Ramos (cell line): ENCODE results near the gene PHC3.
"Not testable (repeated sequence)": the region's sequence is repeated elsewhere in the genome, so short reads cannot be mapped to it uniquely, and the experiment has no call there.

Experiments used
- in situ Hi-C: fragments of 300-500 bp; cut with MboI; formaldehyde crosslinking; loops from one replicate; pipeline ENCODE4 v1.14.3; 2022; ENCODE audit warnings: low sequenced_read_pairs; ENCODE audit not compliant: unreplicated experiment

PHC3 gene

DNA sequence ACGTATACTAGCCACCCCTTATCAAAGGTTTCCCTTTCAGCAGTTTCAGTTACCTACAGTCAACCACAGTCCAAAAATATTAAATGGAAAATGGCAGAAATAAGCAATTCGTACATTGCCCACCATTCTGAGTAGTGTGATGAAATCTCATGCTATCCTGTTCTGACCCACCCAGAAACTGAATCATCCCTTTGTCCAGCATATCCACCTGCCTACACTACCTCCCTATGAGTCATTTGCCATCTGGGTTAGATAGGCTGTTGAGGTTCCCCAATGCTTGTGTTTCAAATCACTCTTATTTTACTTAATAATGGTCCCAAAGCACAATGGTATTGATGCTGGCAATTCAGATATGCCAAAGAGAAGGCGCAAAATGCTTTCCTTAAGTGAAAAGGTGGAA lies 15.3 kb upstream of the PHC3 start:
- in situ Hi-C loops: no loop called here

DNA sequence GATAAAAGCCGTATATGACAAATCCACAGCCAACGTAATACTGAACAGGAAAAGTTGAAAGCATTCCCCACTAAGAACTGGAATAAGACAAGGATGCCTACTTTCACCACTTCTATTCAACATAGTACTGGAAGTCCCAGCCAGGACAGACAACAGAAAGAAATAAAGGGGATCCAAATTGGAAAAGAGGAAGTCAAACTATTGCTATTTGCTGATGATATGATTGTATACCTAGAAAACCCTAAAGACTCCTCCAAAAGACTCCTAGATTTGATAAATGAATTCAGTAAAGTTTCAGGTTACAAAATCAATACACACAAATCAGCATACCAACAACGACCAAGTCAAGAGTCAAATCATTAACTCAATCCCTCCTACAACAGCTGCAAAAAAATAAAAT lies 14.2 kb upstream of the PHC3 start:
- in situ Hi-C loops: not testable (repeated sequence)

DNA sequence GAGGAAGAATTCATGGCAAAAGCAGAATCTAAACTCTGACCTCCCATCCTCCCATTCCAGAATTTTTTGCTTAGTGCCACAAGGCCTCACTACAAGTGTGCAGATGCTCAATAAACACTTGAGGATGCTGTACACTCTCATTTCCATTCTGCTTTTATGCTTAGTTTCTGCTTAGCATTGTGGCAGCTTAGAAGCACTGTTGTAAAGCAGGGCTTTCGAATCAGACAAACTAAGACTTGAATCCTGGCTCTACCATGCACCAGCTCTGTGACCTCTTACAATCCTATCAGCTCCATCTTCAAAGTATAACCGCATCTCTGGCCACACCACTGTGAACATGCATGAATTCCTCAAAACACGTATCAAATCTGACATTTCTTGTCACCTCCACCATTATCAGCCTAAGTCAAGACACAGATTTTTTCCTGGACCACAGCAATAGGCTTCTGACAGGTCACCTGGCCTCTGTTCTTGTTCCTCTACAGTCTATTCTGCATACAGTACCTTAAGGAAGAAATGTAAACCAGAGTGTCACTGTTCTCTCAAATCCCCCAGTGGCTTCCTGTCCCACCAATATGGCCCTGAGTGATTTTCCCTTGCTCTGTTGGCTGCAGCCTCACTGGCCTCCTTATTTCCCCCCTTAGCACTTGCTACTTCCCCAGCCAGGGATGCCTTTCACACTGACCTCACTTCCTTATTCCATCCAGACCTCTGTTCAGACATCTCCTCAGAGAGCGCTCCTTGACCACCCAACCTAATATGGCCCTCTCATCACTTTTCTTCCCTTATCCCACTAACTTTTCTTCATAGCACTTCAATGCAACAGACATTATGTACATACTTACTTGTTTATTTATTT lies 8.1 kb upstream of the PHC3 start:
- in situ Hi-C loops: no loop called here

DNA sequence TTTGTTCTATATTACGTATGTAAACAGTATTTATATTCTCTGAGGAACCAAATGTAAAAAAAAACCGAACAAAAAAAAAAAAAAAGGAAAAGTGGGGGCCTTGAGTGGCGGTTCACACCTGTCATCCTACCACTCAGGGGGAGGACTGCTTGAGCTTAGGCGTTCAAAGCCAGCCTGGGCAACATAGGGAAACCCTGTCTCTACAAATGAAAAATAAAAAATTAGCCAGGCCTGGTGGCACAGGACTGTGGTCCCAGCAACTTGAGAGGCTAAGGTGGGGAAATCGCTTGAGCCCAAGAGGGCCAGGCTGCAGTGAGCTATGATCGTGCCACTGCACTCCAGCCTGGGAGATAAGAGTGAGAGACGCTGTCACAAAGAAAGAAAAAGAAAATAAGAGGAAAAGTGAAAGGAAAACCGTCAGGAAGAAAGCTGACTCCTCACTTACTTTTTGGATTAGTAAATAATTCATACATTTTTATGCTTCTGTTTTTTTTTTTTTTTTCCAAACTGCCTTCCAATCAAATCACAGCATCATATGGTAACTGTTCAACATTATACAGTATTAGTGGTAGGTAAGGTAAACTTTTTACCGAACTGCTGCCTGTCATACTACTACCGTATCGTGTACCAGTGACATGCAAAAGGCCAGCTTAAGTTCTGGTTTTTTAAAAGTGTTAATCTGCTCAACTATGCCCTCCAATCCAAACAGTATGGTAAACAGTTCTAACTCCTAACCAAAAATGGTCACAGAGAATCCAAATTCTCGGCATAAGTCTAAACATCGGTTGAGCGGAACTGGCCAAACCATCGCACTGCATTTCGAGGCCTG lies 1.2 kb downstream of the PHC3 start:
- in situ Hi-C loops: no loop called here

DNA sequence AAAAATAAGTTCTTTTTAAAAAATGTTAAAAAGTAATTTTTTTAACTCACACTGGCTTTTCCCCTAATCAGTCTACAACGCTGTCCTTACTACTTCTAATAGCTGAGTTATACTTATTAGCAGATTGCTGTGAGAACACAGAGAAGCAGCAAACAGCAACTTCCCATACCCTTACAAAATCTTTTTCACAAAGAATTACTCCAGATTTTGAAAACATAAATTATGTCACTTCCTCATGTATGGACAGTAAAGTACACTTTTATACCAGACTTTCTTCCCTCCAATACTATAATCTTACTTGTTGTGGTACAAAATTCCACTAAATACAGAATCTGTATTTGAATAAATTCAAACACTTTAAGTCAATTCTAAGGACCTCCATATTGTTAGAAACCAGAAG lies 2.1 kb downstream of the PHC3 start:
- in situ Hi-C loops: no loop called here

DNA sequence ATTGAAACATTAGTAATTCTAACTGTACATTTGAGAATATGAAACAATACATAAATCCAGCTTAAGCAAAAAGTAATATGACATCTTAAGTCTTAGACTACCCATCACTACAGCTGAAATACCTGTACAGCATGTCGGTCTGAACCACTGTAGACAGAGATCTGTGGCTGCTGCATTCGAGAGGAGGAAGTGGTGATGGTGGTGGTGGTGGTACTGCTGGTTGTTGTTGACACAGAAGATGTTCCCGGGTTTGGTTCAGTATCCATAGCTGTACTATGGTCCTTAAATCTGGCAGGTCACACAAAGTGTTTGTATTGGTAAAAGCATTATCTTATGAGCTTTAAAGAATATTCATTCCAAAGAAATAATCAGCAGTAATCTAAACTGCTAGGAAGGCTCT lies 2.9 kb downstream of the PHC3 start:
- in situ Hi-C loops: no loop called here

DNA sequence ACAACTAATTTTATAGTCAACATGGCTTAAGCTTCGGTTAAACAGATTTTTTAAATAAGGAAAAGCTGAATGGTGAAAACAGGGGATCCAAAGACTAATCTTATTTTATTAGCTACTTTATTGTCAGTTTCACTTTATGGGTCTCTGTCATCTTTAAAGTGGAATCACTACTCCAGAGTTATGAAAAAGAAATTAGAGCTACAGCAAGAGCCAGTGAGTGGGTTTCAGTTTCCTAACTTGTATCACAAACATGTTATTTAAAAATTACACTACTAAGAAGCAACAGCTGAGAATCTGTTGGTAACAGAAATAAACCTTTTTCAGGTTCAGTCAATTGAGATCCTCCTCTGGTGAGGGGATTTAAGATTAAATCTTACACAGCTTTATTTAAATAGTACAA lies 10.0 kb downstream of the PHC3 start:
- in situ Hi-C loops: no loop called here

DNA sequence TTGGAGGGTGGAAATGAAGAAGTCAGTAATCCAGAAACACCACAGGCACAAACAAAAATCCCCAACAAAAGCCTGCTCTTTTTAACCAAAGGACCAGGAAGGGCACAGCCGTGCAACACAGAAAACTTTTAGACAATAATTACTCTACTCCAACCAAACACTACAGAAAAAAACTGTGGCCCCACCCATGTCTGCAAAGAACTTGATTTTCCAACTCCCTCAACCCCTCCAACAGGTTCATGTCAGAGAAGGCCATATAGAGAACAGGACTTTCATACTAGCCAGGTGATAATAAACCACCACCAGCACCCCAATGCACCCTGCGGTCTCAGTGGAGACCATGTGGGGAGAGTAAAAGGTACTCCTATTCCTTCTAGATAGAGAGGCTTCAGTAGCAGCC lies 16.8 kb downstream of the PHC3 start:
- in situ Hi-C loops: no loop called here

DNA sequence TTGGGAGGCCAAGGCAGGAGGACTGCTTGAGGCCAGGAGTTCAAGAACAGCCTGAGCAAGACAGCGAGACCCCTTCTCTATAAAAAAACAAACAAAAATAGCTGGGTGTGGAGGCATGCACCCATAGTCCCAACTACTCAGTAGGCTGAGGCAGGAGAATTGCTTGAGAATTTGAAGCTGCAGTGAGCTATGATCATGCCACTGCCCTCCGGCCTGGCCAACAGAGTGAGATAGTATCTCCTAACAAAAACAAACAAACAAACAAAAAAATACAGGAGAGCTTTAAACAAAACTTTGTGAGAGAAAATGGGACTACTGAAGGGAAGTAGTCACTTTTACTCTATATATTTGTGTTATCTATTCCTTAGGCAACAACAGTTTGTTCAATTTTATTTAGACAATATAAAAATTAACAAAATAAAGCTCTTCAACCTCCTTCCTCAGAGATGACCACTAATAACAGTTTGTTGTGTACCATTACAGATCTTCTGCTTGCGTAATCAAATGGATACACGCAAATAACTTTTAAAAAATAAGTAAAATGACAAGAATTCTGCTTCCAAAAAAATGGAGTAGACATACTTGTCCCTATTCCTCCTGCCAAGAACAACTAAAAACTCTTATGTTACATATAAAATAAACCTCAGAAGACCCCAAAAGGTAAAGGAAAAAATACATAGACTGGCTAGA lies 17.4 kb downstream of the PHC3 start:
- in situ Hi-C loops: no loop called here

DNA sequence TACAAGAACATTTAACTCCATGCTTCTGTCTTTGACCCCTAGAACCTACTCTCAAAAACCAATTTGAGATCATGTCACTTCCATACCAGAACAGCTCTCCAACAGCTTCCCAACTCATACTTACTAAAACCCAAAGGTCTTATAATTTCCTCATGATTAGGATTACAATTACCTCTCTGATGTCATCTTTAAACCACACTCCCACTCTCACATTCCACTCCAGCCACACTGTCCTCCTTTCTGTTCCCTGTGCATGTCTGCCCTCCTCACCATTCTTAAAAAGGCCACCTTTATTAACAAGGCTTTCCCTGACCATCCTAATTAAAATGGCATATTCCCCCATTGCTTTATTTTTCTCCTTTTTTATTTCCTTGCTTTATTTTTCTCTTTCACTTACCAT lies 18.9 kb downstream of the PHC3 start:
- in situ Hi-C loops: no loop called here

DNA sequence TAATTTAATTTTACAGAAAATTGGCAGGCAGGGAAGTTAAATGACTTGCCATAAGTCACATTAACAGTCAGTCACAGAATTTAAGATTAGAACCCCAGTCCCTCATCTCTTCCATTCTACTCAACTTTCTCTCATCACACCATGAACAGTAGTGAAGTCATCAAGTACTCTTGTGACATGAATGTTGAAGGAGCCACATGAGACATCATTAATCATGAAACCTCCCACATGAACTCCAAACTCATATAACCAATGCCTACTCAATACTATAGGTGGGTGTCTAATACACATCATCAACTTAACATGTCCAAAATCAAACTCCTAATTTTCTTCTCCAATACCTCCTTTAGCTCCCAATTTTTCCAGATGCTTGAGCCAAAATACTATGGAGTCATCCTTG lies 19.5 kb downstream of the PHC3 start:
- in situ Hi-C loops: no loop called here

DNA sequence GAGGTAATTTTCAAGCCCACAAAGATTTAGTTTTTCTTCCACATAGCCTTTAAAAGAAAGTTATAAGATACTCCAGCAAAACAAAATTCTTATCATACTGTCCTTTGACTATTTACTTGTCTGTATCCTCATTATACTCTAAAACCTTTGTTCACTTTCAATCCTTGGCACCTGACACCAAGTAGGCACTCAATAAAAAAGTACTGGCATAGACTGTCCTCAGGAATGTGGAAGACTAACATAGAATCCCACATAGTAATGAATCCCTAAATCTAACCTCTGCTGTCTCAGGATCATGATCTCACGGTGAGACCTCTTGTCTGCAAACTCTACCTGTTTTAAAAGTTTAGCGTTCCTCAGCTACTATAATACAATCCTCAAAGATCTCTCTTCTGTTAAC lies 21.6 kb downstream of the PHC3 start:
- in situ Hi-C loops: no loop called here

DNA sequence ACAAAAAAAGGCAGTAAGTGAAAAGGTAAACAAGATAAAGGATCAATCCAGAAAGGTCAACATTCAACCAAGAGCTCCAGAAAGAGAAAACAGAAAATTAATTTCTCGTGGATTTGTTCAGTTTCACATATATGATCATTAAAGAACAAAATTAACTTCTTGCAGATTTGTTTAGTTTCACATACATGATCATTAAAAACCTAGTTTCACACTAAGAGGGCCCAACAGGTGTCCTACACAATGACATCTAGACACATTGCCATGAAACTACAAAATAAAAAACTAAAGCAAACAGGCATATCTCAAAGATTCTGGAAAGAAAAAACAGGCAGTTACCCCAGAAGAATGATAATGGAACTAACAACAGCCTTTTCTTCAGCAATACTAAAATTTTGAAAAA lies 22.1 kb downstream of the PHC3 start:
- in situ Hi-C loops: no loop called here

DNA sequence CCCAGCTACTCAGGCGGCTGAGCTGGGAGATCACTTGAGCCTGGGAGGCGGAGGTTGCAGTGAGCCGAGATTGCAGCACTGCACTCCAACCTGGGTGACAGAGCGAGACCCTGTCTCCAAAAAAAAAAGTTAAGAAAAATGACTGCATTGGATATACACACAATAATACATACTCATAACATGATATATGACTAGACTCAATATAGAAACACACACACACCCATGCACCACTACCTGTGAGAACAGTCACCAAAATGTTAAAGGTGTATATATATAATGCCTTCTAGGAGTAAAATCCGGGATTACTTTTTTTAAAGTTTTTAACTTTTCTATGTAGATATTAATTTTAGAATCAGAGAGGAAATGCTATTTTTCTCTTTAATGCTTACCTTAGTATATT lies 25.9 kb downstream of the PHC3 start:
- in situ Hi-C loops: no loop called here

DNA sequence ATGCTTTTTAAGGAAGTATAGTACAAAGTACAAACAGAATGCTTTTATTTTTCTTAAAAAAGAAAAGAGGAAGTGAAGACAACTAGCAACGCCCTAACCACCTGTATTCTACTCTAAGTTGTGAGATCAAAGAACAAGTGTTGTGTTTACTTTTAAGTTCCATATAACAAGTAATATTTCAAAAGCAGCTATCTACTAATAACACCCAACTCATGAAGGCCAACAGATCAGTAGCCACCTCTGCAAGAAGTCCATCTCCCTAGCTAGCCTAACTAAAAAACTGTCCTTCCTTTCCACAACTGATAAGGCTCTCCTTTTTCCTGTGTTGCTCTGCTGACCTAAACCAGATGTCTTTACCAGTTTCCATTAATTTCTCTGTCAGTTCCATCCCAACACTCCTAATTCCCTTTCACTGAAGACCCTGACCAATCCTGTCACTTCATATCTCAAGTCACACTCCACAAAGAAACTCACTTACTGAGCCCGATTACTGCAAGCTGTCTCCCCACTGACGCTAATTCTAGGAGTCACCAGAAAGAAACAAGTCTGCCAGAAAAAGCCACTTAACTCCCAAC lies 26.9 kb downstream of the PHC3 start:
- in situ Hi-C loops: no loop called here

DNA sequence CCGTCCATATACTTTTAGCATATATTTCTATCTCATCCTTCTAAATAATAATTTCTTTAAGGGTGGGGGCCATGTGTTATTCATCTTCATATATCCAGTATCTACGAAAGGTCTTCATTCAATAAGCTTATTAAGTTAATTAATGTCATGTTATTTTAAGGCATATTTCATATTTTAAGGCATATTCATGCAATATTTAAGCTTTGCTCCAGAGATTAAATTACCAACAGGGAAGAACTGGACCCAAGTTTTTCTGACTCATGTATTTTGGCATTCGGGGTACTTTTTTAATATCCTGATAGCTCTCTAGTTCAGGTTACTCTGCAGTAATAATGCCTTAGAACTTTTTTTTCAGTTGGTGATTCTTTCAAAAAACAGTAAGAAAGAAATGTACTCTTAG lies 27.4 kb downstream of the PHC3 start:
- in situ Hi-C loops: no loop called here

DNA sequence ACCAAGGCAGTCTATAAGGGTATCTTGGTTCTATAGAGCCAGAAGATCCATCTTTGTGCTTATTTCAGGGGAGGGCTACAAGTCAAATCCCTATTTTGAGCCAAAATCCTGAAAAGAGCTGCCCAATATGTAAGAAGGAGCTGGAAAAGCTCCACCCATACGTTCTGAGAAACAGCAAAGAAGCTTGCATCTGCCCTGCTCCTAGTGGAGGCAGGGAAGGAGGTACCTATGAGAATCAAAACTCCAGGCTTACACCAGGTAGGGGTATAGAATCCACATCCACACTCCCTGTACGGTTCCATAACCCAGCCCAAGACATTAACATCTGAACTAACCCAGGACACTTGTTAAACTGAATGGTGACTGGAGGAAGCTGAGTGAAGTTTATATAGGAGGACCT lies 30.0 kb downstream of the PHC3 start:
- in situ Hi-C loops: no loop called here

DNA sequence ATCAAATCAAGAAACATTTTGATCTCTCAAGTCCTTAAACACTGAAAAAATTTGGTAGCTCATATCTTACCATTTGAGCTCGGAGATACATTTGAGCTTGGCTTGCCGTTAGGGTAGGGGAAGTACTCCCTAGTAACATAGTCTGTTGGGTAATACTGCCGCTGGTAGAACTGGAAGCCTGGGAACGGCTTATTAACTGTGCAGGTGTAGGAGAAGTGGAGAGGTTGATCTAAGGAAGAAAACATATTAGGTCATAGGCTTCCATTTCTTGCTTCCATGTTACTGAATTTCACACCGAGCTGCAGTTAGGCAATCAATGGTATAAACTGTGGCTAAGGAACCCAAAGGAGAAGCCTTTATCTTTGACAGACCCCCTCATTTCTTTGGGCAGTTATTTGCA lies 32.5 kb downstream of the PHC3 start:
- in situ Hi-C loops: no loop called here

DNA sequence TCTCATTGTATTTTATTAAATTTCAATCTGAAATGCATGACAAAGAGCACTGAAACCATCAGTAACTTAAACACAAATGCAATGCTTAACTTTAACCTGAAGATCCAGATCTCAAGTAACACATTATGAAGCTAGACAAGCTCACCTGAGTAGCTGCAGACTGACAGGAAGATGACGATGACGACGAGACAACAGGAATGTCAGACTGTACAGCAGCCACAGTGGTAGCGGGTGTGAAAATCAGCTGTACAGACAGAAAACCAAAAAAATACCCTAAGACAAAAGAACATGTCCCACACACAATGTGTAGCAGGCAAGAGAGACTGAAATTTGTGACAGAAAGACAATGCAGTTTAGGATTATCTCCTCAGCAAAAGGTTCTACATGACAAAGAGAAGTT lies 36.3 kb downstream of the PHC3 start:
- in situ Hi-C loops: no loop called here

DNA sequence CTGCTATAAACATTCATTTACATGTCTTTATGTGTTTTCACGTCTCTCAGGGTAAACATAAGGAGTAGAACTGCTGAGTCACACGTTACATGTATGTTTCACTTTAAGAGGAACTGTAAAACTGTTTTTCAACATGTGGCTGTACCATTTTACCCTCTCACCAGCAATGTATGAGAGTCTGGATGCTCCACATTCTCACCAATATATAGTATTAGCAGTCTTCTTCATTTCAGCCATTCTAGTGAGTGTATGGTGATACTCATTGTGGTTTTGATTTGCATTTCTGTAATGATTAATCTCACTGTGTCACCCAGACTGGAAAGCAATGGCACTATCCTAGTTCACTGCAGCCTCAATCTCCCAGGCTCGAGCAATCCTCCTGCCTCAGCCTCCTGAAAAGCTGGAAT lies 37.1 kb downstream of the PHC3 start:
- in situ Hi-C loops: no loop called here

DNA sequence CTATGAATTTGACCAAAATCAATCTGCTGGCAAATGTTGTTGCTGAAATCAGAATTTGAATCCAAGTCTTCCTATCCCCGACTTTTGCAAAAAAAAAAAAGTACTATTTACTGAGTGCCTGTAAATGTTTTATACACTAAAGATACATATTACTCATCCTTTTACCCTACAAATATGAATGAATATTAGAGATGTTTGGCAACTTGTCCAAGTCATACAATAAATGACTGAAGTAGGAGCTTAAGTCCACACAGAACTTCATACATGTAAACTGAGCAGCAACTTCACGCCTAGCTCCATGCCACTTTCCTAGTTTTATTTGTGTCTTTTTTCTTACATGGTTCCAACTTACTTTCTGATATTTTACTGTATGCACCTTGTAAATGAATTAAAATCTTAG lies 39.2 kb downstream of the PHC3 start:
- in situ Hi-C loops: no loop called here
